ENCODE results near the gene RABGGTA. TPM values are rescaled to one million over a fixed set of nuclear protein-coding genes. Genes with fewer than 3 reads are reported as not detected.
A peak's percentile ranks its signal among the peaks of the same experiment; 100 is the strongest.
"Not testable (repeated sequence)": the region's sequence is repeated elsewhere in the genome, so short reads cannot be mapped to it uniquely, and the experiment has no call there.

The RABGGTA gene
- total RNA-seq, 1 donor from 2014 or later, result 26.3 TPM

DNA sequence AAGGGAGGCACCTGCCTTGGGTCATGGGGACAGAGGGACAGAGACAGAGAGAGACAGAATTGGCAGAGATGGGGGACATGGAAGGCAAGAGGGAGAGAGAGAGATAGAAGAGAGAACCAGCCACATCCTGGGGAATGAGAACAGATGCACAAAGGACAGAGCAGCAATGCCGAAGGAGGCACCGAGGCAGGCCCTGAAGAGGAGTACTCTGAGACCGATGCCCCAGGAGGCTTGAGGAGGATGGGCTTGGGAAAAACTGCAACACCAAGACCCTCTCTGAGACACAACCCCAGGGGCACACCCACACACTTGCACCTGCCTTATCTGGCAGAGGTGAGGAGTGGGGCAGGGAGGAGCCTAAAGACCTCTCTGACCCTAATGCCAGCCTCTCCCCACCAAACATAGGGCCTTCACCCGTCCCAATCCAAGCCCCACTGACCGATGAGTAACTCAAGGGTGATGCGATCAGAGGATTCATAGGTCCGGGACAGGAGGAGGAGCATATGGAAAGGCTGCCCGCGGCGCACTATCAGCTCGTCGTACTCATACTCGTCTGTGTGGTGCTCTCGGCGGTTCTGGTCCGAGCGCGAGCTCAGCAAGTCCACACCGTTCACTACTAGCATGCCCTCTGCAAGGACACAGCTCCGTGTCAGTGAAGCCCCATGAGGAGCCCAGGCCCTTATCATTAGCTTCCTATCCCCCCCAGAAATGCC, 10.0 kb downstream of the RABGGTA start:
- DNase-seq (ENCODE audit: low read depth), result no peak

DNA sequence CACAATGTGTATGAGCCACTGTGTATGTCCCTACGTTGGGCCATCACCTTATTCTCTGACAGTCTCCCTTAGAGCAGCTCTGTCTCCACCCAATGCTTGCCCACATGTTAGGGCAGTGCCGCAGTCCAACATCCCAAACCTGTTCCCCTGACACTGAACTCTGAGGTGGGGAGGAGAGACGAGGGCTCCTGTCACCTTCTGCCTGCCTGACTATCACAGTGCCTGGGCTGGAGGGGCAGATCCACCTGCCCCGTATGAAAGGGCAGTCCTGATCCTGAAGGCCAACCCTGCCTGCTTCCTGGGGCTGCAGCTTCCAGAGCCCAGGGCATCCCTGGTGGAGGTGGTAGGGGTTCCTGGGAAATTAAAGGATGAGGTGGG, 10.6 kb downstream of the RABGGTA start:
- DNase-seq (ENCODE audit: low read depth), result no peak

DNA sequence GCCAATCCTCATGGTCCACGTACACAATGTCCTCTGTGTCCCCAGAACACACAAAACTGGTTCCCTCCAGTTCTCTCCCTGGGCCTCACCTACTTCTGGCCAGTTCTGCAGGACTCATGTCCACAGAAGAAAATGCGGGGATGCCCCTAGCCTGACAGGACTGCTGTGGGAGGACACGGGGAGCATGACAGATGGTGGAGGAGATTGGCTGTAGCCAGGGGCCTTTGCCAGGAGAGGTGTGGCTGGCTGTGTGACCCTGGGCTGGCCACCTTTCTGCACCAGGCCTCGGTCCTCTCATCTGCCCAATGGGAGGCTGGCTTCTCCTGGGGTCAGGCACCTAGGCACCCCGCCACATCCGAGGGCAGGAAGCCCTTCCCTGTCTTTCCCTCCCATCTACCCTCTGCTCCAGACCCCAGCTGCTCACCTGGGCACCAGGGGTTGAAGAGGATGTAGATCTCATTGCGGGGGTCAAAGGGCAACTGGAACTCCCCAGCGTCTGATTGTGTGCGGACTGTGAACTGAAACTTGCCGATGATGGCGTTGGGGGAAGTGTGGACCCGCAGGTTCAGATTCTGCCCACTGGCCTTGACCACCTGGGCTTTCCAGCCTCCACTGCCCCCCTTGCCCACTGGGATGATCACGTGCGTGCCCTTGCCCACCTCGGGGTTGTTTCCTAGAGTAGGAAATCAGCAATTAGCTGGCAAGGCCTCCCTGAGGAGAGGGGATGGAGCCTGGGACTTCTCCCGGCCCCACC, 11.2 kb downstream of the RABGGTA start:
- DNase-seq (ENCODE audit: low read depth), result no peak

DNA sequence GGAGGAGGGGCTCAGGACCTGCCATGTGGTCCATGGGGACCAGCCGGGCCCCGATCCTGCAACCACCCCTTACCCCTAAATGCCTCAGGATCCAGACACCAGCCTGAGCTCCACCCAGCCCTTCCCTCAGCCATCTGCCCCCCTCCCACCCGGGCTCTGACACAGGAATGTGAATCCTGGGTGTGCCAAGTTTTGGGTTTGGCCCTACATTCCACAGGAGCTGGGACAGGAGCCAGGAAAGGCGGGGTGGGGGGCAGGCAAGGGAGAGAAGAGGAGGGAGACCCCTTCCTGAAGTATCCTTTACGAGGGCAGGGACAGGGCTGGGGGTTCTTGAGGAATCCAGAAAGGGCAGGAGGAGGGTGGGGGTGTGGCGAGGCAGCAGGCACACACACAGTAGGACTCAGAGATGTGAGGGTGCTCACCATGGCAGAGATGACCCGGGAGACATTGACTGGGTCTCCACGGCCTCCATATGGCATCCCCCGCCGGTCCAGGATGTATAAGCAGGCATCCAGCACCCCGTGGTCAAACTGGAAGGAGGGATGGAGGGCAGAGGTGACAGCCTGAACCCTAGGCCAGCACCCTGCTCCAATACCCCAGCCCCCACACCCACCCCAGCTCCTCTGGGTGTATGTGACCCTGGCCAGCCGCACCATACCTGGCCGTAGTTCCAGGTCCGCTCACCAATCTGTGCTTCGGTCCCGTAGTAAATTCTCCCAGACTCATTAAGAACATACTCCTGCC, 11.9 kb downstream of the RABGGTA start:
- peak; percentile 67 for DNase-seq (ENCODE audit: low read depth)

DNA sequence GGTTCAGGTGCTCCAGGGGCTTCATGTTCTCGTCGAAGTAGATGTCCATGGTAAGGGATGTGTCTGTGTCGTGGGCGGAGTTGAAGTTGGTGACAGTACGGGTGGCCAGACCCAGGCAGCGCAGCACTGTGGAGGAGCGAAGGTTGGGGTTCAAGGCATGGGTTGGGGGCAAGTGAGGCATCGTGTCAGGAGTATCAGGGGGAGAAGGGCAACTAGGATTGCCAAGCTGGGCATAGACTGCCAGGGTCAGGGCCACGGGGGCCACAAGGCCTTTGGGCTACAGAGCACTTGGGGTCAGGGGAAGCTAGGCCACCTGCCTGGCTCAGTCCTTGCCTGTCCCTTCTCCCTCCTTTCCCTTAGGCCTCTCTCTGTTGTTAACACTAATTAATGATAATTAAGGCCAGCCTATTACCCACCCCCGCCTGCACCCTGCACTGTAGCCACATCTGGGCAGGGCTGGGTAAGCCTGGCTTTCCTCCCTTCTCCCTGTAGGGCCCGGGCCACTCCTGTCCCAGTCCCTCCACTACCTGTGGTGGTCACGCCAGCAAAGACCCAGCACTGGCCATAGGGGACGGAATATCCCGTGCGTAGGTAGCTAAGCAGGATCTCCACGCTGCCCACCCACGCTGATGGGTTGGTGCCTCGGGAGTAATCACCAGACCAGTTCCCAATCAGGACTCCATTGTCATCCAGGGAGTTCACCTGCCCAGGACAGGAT, 12.7 kb downstream of the RABGGTA start:
- DNase-seq (ENCODE audit: low read depth), result no peak

DNA sequence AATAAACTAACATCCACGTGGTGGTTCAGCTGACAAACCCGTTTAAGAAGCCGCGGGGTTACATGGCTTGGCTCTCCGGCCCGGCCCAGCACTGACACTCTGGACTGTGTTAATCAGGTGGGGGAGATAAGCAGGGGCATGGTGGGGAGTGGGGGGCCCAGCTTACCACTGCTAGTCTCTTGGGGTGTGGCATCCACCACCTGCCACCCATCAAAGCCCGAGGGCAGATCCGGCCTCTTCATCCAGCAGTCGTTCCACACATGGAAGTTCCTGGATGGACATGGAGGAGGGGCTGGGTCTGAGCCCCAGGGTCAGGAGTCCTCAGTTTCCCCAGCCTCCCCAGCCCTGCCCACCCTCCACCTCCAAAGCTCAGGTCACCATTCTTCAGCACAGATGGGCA, 13.3 kb downstream of the RABGGTA start:
- DNase-seq (ENCODE audit: low read depth), result no peak

DNA sequence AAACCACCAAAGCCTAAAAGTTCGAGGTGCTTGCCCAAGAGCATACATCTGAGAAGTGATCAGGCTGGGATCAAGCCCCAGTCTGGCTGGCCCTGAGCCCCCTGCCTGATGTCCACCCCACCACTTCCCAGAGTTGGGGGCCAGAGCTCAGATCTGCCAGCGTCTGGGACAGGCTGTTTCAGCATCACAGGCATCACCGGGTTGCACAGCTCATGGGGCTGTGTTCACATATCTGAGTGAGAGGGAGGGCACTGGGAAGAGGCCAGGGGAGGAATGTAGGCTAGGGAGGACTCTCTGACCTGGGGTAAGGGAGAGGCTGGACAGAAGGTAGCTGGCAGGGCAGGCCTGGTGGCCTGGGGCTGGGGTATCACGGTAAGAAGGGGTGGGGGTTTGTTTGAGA, 14.4 kb downstream of the RABGGTA start:
- DNase-seq (ENCODE audit: low read depth), result no peak

DNA sequence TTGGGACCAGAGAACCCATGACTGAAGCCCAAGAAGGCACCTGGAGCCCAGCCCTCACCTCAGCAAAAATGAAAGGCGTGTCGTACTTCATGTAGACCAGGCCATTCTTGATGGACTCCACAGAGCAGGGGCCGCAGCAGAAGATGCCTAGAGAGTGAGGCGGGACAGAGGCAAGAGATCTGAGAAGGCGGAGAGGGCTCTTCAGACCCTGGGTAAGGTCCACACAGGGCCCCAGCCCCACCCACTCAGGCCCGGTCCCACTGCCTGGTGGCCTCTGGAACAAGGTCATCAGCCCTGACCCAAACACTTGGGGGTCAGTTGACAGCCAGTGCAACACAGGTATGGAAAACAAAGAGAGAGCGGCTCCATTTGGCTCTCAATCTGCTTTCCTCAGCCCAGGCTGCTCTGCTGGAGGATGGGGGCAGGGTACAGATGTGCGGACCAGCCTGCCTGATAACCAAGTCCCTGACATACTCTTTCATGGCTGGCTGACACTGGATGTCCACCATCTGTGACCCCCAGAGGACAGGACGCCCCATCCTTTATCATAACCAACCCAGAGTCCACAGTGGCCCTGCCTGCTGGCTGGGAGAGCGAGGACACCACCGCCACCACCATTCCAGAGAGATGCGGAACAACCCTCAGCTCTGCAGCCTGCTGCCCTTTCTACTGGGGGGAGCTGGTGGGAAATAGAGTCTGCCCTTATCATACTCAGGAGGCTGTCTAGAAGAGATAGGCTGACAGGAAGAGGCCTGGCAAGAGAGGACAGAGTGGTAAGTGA, 15.3 kb downstream of the RABGGTA start:
- no peak for DNase-seq (ENCODE audit: low read depth)

DNA sequence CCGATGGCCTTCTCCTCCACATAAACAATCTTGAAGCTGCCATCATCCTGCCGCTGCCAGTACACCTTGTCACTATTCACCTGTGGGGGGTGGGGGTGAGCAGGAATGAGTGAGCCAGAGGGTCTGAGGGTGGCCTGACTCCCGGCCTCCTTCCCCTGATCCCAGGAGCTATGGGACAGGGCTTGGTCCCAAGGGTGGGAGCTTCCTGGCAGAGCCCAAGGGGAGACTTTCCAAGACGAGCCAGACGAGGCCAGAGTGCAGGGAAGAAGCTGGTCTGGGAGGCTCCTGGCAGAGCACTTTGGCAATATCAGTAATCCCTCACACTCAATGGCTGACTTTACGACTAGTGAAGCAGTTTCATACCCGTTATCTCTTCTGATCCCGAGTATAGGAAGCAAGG, 16.0 kb downstream of the RABGGTA start:
- DNase-seq (ENCODE audit: low read depth), result no peak

DNA sequence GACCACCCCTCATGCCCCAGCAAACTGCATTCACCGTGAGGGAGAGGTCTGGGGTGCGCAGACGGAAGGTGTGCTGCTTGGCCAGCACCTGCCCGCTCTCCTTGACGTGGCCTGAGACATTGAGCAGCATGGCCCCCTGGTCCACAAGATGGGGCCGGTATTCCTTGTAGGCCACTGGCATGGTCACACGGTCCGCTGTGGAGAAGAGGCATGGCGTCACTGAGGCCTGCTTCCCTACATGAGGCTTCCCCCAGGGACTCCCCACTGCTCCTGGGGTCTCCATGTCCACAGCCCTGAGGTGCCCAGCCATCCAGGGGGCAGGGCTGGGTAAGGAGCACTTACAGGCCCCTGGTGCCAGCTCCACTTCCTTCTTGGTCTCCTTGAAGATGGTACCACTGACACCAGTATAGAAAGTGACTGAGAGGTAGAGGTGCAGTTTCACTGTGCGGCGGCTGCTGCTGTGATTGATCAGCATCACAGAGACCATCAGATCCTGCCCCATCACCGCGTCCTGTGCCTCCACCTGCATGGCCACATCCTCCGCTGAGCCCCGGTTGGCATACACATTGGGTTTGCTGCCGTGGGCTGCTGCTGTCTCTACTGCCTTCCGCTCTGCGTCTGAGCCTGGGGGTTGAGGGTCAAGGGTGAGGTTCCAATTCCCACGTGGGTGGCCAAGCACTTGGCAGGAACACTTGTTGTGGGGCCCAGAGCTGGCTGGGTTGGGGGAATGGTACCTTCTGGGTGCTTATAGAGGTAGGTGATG, 16.6 kb downstream of the RABGGTA start:
- no peak for DNase-seq (ENCODE audit: low read depth)

DNA sequence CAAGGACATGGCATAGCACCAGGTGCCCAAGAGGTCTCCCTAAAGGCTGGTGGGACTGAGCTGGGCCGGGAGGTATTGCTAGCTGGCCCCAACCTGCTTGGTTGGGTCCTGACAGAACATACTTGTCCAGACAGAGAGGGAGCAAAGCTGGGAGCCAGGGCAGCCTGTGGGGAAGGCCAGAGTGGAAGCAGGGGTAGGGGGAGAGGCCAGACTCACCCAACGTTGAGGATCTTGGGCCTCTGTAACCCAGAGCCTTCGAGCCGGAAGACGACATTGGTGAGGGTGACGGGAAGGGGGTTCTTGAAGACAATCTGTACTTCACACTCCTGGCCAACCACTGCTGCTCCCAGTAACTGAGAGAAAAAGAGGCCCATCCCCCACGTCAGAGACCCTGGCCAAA, 17.5 kb downstream of the RABGGTA start:
- no peak for DNase-seq (ENCODE audit: low read depth)

DNA sequence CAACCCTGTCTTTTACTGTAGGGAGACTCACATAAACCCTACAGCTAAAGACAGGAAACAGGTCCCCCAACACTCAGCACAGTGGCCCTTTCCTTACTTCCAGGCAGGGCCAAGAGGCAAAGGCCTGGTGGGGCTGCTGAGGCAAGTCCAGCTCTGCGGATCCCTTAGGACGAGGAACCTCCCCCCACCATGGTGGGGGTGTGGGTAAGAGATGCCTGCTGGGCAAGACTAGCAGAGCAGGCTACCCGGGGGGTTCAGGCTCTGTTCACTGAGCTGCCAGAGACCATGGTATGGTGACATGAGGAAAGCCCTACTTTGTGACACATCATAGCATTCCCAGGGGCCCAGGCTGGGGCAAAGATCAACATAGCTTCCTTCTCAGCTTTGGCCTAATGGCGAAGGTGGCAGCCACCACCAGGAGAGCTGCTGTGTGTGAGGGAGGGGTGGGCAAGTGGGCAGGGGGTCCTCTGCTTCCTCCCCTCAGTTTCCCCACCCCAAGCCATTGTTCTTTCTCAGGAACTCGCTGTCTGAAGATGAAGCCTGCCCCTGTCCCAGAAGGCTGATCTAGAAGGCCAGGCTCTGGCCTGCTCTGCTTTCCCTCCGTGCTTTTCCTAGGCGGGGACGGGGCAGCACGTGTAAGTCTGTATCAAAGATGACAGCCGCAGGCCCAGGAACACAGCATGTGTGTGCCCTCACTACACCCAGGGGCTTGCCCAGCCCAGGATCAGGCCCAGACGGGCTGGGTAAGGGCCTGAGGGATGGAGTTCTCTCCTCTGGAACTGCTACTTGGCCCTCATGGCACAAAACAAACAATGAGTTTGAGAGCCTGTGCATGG, 18.9 kb downstream of the RABGGTA start:
- no peak for DNase-seq (ENCODE audit: low read depth)

DNA sequence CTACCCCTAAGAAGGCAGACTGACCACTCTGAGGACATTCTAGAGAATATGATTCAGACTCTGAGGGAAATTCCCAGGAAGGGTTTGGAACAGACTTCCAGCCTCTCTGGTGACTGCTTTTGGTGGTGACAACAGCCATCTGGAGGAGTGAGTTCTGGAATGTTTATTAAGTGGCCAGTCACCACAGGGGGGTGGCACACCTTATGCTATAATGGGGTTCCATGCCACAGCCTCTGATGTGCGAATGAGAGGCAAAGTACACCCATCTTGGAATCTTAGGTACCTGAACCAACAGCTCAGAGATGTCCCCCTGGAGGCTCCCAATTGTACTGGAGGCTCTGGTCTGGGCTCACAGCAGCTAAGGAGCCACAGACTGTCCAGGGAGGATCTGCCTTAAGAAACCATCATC, 19.5 kb downstream of the RABGGTA start:
- DNase-seq (ENCODE audit: low read depth), result peak; percentile 37

DNA sequence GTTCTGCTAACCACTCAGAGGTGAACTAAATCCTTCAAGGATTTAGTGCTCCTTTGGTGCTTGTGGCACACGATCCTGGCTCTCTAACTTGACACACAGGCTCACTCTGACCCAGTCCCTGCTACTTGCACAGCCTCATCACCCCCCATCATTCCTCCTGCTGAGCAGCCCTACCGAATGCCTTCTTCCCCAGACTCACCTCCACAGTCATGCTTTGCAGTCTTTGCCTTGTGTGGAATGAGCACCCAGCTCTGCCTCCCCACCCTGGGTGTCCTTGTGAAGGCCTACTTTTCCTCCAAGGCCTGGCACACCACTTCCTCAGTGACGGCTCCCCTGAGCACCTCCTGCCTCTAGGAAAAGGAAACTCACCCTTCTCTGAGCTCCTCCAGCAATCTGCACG, 21.0 kb downstream of the RABGGTA start:
- DNase-seq (ENCODE audit: low read depth), result no peak

DNA sequence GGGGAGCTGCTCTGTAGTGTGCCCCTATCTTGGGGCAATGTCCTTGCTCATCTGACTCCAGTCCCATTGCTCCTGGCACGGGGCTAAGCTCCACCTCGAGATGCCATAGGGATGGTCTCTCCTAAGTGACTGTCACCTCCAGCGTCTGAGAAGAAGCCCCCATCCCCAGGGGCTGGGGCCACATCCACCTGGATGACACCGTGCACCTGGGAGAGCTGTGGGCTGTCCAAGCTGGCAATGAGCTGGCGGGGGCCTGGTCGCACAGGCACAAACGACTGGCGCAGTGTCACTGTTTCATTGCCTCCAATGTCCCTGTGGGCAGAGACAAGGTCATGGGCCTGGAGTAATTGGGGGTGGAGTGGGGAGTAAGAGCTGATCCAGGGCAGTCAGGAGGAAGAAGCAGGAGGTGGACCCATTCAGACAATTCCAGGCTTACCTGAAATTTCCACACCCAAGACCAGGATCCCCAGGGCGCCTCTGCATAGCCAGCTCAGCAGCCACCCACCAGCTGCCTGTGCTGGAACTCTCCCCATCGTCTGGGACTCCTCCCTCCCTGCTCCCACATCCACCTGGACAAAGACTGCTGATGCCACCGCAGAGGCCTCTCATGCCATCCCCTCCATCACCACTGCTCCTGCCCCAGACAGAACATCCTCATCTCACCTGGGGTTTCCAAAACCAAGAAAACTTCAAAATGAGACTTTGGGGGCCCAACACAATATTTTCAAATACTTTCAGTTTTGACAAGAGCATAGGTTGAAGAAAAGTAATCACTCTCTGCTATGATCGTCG, 22.0 kb downstream of the RABGGTA start:
- no peak for DNase-seq (ENCODE audit: low read depth)

DNA sequence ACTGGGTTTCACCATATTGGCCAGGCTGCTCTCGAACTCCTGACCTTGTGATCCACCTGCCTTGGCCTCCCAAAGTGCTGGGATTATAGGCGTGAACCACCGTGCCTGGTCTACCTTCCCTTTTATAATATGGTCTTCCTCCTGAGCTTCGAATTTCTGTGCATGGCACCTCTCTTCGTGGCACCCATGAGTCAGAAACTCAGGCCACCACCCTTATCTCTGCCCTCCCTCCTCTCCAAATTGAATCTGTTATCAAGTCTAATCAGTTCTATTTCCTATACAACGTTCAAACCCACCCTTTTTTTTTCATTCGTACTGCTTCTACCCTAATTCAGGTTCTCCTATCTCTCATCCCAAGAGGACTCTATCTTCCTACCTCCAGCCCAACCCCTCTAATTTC, 24.0 kb downstream of the RABGGTA start:
- DNase-seq (ENCODE audit: low read depth), result no peak

DNA sequence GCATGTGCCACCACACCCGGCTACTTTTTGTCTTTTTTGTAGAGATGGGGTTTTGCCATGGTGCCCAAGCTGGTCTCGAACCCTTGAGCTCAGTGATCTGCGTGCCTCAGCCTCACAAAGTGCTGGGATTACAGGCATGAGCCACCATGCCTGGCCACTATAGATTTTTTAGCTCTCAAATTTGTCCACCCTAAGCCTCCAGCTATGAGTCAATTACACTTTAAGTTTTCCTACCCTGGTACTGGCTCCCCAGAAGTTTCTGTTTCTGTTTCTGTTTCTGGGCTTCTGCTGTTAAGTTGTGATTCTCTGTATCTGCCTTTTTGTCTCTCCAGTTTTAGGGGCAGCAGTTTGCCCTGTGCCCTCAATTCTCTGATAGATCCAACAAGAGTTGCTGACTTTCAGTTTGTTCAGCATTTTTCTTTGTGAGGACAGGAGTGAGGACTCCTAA, 24.6 kb downstream of the RABGGTA start:
- no peak for DNase-seq (ENCODE audit: low read depth)

DNA sequence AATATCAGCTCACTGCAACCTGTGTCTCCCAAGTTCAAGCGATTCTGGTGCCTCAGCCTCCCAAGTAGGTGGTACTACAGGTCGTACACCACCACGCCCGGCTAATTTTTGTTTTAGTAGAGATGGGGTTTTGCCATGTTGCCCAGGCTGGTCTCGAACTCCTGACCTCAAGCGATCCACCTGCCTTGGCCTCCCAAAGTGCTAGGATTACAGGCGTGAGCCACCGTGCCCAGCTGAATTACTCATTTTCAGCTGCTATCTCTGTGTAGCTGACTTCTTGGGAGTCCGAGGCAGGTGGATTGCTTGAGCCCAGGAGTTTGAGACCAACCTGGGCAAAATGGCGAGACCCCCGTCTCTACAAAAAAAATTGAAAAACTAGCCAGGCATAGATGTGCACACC, 26.0 kb downstream of the RABGGTA start:
- DNase-seq (ENCODE audit: low read depth), result not testable (repeated sequence)
